ENCODE data around the gene GPR158. TPM values are rescaled to one million over a fixed set of nuclear protein-coding genes. Genes with fewer than 3 reads are reported as not detected.

Gene GPR158
- total and polyA plus RNA-seq, 2 of the 8 experiments (the other 6 are each of a cell fraction or from before 2014, with no cell fraction given), result 0.14 to 0.78 TPM

DNA sequence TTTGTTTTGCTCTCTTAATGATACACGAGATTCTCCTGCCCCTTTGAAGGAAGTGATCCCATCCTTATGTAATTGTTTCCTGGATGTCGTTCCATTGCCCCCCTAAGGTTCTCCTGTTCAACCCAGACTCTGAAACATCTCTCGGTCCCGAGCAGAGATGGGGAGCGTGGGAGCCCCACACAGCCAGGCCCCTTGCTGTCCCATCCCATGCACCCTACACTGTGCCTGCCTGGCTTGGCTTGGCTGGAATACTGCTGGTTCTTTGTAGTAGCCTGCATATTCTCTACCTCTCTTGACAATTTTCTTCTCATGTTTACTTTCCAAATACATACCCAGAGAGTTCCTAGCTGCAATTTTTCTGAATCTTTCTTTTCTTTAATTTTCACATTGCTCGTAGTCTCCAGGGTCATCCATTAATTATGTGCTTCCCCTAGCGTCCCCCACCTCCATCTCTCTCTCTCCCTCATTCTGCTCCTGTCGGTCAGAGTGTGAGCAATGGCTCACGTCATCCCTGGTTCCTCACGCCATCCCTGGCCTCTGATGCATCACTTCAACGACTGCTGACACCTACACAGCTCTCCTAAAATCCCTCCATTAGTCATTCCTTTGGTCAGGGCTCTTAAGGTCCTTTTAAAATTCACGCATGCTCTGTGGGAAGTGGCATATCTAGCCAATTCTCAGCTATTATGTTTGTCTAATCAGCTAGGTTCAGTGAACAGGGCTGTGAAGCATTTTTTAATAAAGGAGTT is 32.5 kb upstream of the GPR158 start:
- POLR2A ChIA-PET (ENCODE audit: partially characterized antibody), result interaction anchor here (0.6 kb wide), 1 partner anchor 41 kb away, joined by 3 read pairs; no protein-coding TSS in a partner anchor
- no peak for DNase-seq (ENCODE audit: low read depth in 1 of 2, low spot score in 2 of 2)
- no peaks in the 10 kb centered on the region for H3K27me3 ChIP-seq (replicated peaks in 1 of 4; ENCODE audit: control insufficient read depth in 3 of 4, extremely low read depth in 1 of 4, insufficient read depth in 3 of 4, low read length in 3 of 4)
- TF ChIP-seq SIN3A (conservative IDR thresholded peaks at IDR 0.05 in 1 of 2, IDR thresholded peaks at IDR 0.05 in 1 of 2; ENCODE audit: low read depth in 1 of 2, low read length in 2 of 2), result no peak
- no peak for TF ChIP-seq RAD21 (IDR thresholded peaks at IDR 0.05 in 1 of 2, conservative IDR thresholded peaks at IDR 0.05 in 1 of 2; ENCODE audit: low read depth in 2 of 2, low read length in 2 of 2)
- TF ChIP-seq CBX8 (IDR thresholded peaks at IDR 0.05; ENCODE audit: borderline replicate concordance, low read depth, low read length), result no peak
- TF ChIP-seq SIRT6 (IDR thresholded peaks at IDR 0.05; ENCODE audit: low read length), result no peak
- TF ChIP-seq, protein P1, sequence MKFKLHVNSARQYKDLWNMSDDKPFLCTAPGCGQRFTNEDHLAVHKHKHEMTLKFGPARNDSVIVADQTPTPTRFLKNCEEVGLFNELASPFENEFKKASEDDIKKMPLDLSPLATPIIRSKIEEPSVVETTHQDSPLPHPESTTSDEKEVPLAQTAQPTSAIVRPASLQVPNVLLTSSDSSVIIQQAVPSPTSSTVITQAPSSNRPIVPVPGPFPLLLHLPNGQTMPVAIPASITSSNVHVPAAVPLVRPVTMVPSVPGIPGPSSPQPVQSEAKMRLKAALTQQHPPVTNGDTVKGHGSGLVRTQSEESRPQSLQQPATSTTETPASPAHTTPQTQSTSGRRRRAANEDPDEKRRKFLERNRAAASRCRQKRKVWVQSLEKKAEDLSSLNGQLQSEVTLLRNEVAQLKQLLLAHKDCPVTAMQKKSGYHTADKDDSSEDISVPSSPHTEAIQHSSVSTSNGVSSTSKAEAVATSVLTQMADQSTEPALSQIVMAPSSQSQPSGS (IDR thresholded peaks at IDR 0.05; ENCODE audit: low read length), result no peak
- no peak for TF ChIP-seq CEBPB (IDR thresholded peaks at IDR 0.05; ENCODE audit: low read depth, low read length)
- TF ChIP-seq POLR2AphosphoS5 (IDR thresholded peaks at IDR 0.05; ENCODE audit: low read depth, low read length), result no peak
- no peak for TF ChIP-seq SP1 (IDR thresholded peaks at IDR 0.05; ENCODE audit: low read depth, low read length)
- TF ChIP-seq ASH2L (IDR thresholded peaks at IDR 0.05; ENCODE audit: low read length), result no peak
- no peak for TF ChIP-seq SP2 (IDR thresholded peaks at IDR 0.05; ENCODE audit: low read length)
- no peak for TF ChIP-seq JUN (IDR thresholded peaks at IDR 0.05; ENCODE audit: low read depth, low read length)
- TF ChIP-seq TBP (IDR thresholded peaks at IDR 0.05; ENCODE audit: low read depth, low read length), result no peak

More for the DNA sequence above, 32.5 kb upstream of the GPR158 start:
- H2AK5ac ChIP-seq (ENCODE audit: low read depth, low read length), result no peak overlapping the region
- H3K4ac ChIP-seq (replicated peaks; ENCODE audit: insufficient read length, low read depth, low read length), result no peak overlapping the region
- H3K56ac ChIP-seq (replicated peaks; ENCODE audit: insufficient read length, low read depth, low read length), result no peak overlapping the region
- H2BK20ac ChIP-seq (ENCODE audit: low read length), result no peak overlapping the region
- CTCF ChIA-PET (ENCODE audit: partially characterized antibody), result interaction anchor here (1.1 kb wide), 1 partner anchor 84 kb away, joined by 3 read pairs; no protein-coding TSS in a partner anchor
- no peak overlapping the region for H4K91ac ChIP-seq (replicated peaks; ENCODE audit: insufficient read length, low read length)
- FAIRE-seq, result no peak
- no peak overlapping the region for H3K4me3 ChIP-seq (ENCODE audit: extremely low read depth in 1 of 4, insufficient read depth in 2 of 4, low read depth in 3 of 4, low read length in 4 of 4)
- H3K14ac ChIP-seq (ENCODE audit: insufficient read length), result no peak overlapping the region
- no peak overlapping the region for H3K27ac ChIP-seq (ENCODE audit: low read depth, low read length)
- no peak overlapping the region for H2BK12ac ChIP-seq (ENCODE audit: low read depth, low read length)
- H3K23ac ChIP-seq (ENCODE audit: insufficient read length), result no peak overlapping the region
- no peak overlapping the region for H2BK5ac ChIP-seq (ENCODE audit: low read depth, low read length)
- no peak overlapping the region for H2BK120ac ChIP-seq (replicated peaks; ENCODE audit: low read depth, low read length)
- no peak overlapping the region for H3K4me2 ChIP-seq (ENCODE audit: insufficient read depth in 1 of 2, low read depth in 2 of 2, low read length in 2 of 2)
- no peaks in the 10 kb centered on the region for H3K36me3 ChIP-seq (ENCODE audit: control insufficient read depth in 2 of 4, insufficient read depth in 4 of 4, low read length in 3 of 4)
- no peaks in the 10 kb centered on the region for H3K23me2 ChIP-seq (ENCODE audit: low read depth, low read length)
- H2BK15ac ChIP-seq (ENCODE audit: low read length), result no peak overlapping the region
- H4K20me1 ChIP-seq (replicated peaks in 1 of 2; ENCODE audit: control insufficient read depth in 1 of 2, insufficient read depth in 2 of 2, low read length in 2 of 2), result no peaks in the 10 kb centered on the region
- no peaks in the 10 kb centered on the region for H3K9me3 ChIP-seq (ENCODE audit: insufficient read depth in 2 of 2, low read depth in 1 of 2, low read length in 1 of 2)
- no peak overlapping the region for H3K9ac ChIP-seq (replicated peaks in 1 of 4; ENCODE audit: extremely low read depth in 1 of 4, low read depth in 3 of 4, low read length in 3 of 4)
- WGBS, 2 experiments (ENCODE audit: extremely low coverage in 1 of 2, insufficient coverage in 1 of 2, insufficient read length in 1 of 2, insufficient replicate concordance in 2 of 2, low coverage in 1 of 2, low lambda C conversion rate in 2 of 2, missing lambda C conversion rate in 1 of 2), result 86% methylated on average over 12 of the region's 12 CpGs; no CpG with 5 or more reads in 1 of the 2 experiments
- no peak overlapping the region for H2AFZ ChIP-seq (ENCODE audit: low read length)
- H4K5ac ChIP-seq (ENCODE audit: insufficient read length, low read depth, low read length), result no peak overlapping the region
- no peaks in the 10 kb centered on the region for H3K79me2 ChIP-seq (ENCODE audit: control insufficient read depth in 1 of 2, insufficient read depth in 2 of 2, low read length in 2 of 2)
- H3K4me1 ChIP-seq (replicated peaks in 1 of 4; ENCODE audit: control insufficient read depth in 3 of 4, insufficient read depth in 4 of 4, low read length in 3 of 4), result no peaks in the 10 kb centered on the region
- H4K8ac ChIP-seq (ENCODE audit: extremely low read depth, insufficient read depth, low read length), result no peak overlapping the region
- no peak overlapping the region for H3K18ac ChIP-seq (ENCODE audit: extremely low read depth, low read length)
- no peaks in the 10 kb centered on the region for H3K79me1 ChIP-seq (ENCODE audit: low read depth, low read length)
